Aorta (tissue), 5 donors: Measurements from ENCODE around the gene TMEM168. TPM values are rescaled to one million over a fixed set of nuclear protein-coding genes. Genes with fewer than 3 reads are reported as not detected.
"Not testable (repeated sequence)": the region's sequence is repeated elsewhere in the genome, so short reads cannot be mapped to it uniquely, and the experiment has no call there.

ENCODE experiments used
- ATAC-seq: fragments of 200-7000 bp; cut with Tn5 transposase; one replicate; pipeline ENCODE4 v1.9.1; 2022; ENCODE audit warnings: moderate library complexity; ENCODE audit not compliant: low FRiP score
- DNase-seq, 2 donors: peaks; one replicate each; pipeline ENCODE4 v3.0.0-alpha.2; 2020
- H3K27ac ChIP-seq, 2 donors: one replicate each; pipeline ENCODE4 v1.5.1; 2013; ENCODE audit warnings: low read length in 2 of 2, mild to moderate bottlenecking in 2 of 2, moderate library complexity in 2 of 2, control low read depth in 1 of 2, inconsistent platforms in 1 of 2, low read depth in 1 of 2
- H3K27me3 ChIP-seq, 2 donors: one replicate each; pipeline ENCODE4 v1.6.1; 2013; ENCODE audit warnings: control low read depth in 1 of 2, low read length in 1 of 2, mild to moderate bottlenecking in 1 of 2, moderate library complexity in 1 of 2; ENCODE audit not compliant: insufficient read depth in 2 of 2, control insufficient read depth in 1 of 2
- H3K36me3 ChIP-seq, 2 donors: one replicate each; pipeline ENCODE4 v1.6.1; 2013; ENCODE audit warnings: control low read depth in 1 of 2, low read length in 1 of 2, mild to moderate bottlenecking in 1 of 2; ENCODE audit not compliant: insufficient read depth in 2 of 2, control insufficient read depth in 1 of 2
- H3K4me1 ChIP-seq, 2 donors: one replicate each; pipeline ENCODE4 v1.6.1; 2013; ENCODE audit warnings: low read length in 2 of 2, control low read depth in 1 of 2, mild to moderate bottlenecking in 1 of 2, moderate library complexity in 1 of 2; ENCODE audit not compliant: insufficient read depth in 2 of 2, control insufficient read depth in 1 of 2
- H3K4me3 ChIP-seq, 2 donors: one replicate each; pipeline ENCODE4 v1.5.1; 2013; ENCODE audit warnings: low read length in 2 of 2, control low read depth in 1 of 2, mild to moderate bottlenecking in 1 of 2
- H3K9me3 ChIP-seq: one replicate; pipeline ENCODE4 v1.6.1; 2013; ENCODE audit warnings: mild to moderate bottlenecking, low read length; ENCODE audit not compliant: control insufficient read depth
- WGBS, 2 donors: extraction: QIAGEN DNeasy Blood & Tissue Kit; methylation state at CpG; one replicate each; pipeline ENCODE4 v1.1.7; 2013; 5-methylcytosine and 5-hydroxymethylcytosine counted together
- intact Hi-C, 2 donors: fragments of 100-400 bp; cut with DNase I; formaldehyde crosslinking; loops; one replicate each; pipeline versions ENCODE4 v1.14.2 to v1.15.0; 2022
- long read RNA-seq, 2 donors: library from polyadenylated mRNA; unstranded; transcript quantifications; one replicate each; pipeline ENCODE4 v2.0.0, GENCODE V29; 2020 to 2021
- polyA plus RNA-seq, 2 donors: library from polyadenylated mRNA; stranded (reverse); fragments of 200-250 nt; gene quantifications; one replicate each; pipeline ENCODE4 v1.2.3, GENCODE V29; 2013
- total RNA-seq, 2 donors: library from RNA; stranded (reverse); fragmentation: NEBNext Ultra II Directional; extraction: Animal tissue kit (Norgen Biotek cat#: 25700); gene quantifications; one replicate each; pipeline ENCODE4 v1.2.1, GENCODE V29; 2021
- donor health status: healthy with polysubstance abuse.
- donor health status: Bipolar disorder and iron deficiency.
- donor health status: DM: no; HTN: no; CAD: no.
- donor health status: DM: no; HTN: no; CAD: no.
- donor health status: DM: yes; HTN: yes; CAD: no.

The TMEM168 gene
- total RNA-seq (10 to 100 TPM; 23.2 to 32.8 TPM), polyA plus RNA-seq (10 to 100 TPM in 1 of 2 donors, 1 to 10 TPM in 1; 5.0 to 12.7 TPM)
- long read RNA-seq, donor 1, full-length matches to known transcripts = 10 of 47 reads
- long read RNA-seq, donor 1, partial matches to known transcripts = 1 of 47 reads
- long read RNA-seq, donor 1, other reads (novel, unspliced or antisense) = 36 of 47 reads
- long read RNA-seq, donor 2, full-length matches to known transcripts = 11 of 24 reads
- long read RNA-seq, donor 2, partial matches to known transcripts = 0 of 24 reads
- long read RNA-seq, donor 2, other reads (novel, unspliced or antisense) = 13 of 24 reads

DNA sequence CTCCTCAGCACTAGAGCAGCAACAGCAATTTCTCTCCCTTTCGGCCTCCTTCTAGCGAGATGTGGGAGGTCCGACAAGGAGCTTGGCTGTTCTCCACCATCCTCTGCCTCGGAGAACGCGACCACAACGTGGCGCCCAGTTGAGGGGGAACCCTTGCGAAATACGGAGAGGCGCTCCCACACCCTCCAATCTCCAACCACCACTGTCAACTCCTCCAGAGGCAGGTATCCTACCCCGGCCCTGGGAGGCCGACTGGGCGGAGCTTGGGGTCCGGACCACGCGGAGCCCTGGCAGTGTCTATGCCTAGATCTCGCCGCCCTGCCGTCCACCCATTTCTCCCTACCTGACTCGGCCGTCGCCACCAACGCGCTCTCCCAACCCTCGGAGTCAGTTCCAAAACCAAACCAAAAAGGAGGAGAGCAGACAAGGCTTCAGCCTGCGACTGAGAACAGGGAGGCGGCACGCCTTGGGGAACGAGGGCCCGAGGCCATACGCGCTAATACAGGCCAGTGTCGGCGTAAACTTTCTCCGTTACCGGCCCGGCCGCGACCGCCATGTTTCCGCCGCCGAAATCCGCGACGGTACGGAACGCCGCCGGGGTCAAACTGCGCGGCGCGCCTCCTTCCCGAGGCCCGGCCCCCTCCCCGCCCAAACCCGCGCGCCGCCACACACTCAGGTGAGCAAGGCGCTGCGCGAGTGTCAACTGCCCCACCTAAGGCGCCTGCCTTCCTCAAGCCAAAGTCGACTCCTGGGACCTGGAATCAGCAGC is at the start of gene TMEM168:
TSS of gene TMEM168 (minus strand) at position 577 of the 769 bp plus-strand sequence. CDS start 5,568 bp downstream, outside the sequence.
- H3K27ac ChIP-seq = peak within 1 kb of the TSS in 1 of 2 donors; percentile 35
- H3K36me3 ChIP-seq = no peaks in the 10 kb centered on the region
- H3K27me3 ChIP-seq = no peaks in the 10 kb centered on the region
- H3K4me3 ChIP-seq = peak within 1 kb of the TSS; percentile 65 to 79
- no peaks in the 10 kb centered on the region for H3K9me3 ChIP-seq
- ATAC-seq (peak; percentile 94), DNase-seq (peak; percentile 84 to 95)
- WGBS, 2 donors = 0 to 1% methylated on average over 64 to 67 of the region's 67 CpGs
- intact Hi-C loops = loop anchor here in 1 of 2 donors (5.0 kb wide), 1 partner anchor 152 kb away; no protein-coding TSS in a partner anchor
- peaks cover 4 to 7% of the 10 kb centered on the region in 2 donors for H3K4me1 ChIP-seq

- H3K27ac ChIP-seq, intact Hi-C loops, H3K4me3 ChIP-seq, H3K9me3 ChIP-seq, ATAC-seq, H3K36me3 ChIP-seq, DNase-seq, H3K27me3 ChIP-seq, H3K4me1 ChIP-seq: not testable (repeated sequence)
- WGBS, 2 donors = 75 to 80% methylated on average over 4 of the region's 4 CpGs
Measured at GRCh38 chr7:112835928-112836327, 45.7 kb upstream of the TMEM168 start.

- intact Hi-C loops = no loop called here
- Histone ChIP-seq H3K27ac (no peak overlapping the region), H3K27me3 (no peaks in the 10 kb centered on the region), H3K4me1 (no peaks in the 10 kb centered on the region), H3K36me3 (peaks cover 0 to 3% of the 10 kb centered on the region in 2 donors), H3K4me3 (no peak overlapping the region), H3K9me3 (no peaks in the 10 kb centered on the region)
- no peak for DNase-seq
- WGBS, 2 donors = 95 to 99% methylated on average over 3 of the region's 3 CpGs
- no peak for ATAC-seq
Measured at GRCh38 chr7:112833082-112833481, 42.9 kb upstream of the TMEM168 start.

GRCh38 chr7:112830769-112831168 is 40.6 kb upstream of the TMEM168 start:
- no peak for DNase-seq
- intact Hi-C loops = no loop called here
- H3K36me3 ChIP-seq = peaks cover 0 to 4% of the 10 kb centered on the region in 2 donors

DNA sequence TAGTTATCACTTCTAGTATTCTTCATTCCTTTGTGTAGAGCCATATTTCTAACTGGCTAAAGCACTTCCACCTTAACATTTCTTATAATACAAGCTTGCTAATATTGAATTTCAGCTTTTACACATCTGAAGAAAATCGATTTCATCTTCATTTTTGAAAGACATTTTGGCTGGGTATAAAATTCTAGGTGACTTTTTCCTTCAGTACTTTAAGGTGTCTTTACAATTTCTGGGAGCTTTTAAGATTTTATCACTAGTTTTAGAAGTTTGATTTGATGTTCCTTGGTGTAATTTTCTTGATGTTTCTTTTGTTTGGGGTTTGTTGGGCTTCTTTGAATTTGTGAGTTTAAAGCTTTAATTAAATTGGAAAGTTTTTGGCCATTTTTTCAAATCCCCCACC is 38.5 kb upstream of the TMEM168 start:
- DNase-seq (no peak), ATAC-seq (no peak)
- peaks cover 0 to 4% of the 10 kb centered on the region in 2 donors for H3K36me3 ChIP-seq
- no peaks in the 10 kb centered on the region for H3K27me3 ChIP-seq
- H3K4me1 ChIP-seq = no peaks in the 10 kb centered on the region
- no peak overlapping the region for H3K4me3 ChIP-seq
- 89 to 93% methylated on average over 1 of the region's 1 CpG for WGBS, 2 donors
- intact Hi-C loops = no loop called here
- H3K27ac ChIP-seq = no peak overlapping the region
- H3K9me3 ChIP-seq = no peaks in the 10 kb centered on the region

More at GRCh38 chr7:112830769-112831168, 40.6 kb upstream of the TMEM168 start:
- no peak overlapping the region for H3K4me3 ChIP-seq
- no peaks in the 10 kb centered on the region for H3K4me1 ChIP-seq
- H3K9me3 ChIP-seq = no peaks in the 10 kb centered on the region
- no peak for ATAC-seq
- no peaks in the 10 kb centered on the region for H3K27me3 ChIP-seq
- no peak overlapping the region for H3K27ac ChIP-seq

DNA sequence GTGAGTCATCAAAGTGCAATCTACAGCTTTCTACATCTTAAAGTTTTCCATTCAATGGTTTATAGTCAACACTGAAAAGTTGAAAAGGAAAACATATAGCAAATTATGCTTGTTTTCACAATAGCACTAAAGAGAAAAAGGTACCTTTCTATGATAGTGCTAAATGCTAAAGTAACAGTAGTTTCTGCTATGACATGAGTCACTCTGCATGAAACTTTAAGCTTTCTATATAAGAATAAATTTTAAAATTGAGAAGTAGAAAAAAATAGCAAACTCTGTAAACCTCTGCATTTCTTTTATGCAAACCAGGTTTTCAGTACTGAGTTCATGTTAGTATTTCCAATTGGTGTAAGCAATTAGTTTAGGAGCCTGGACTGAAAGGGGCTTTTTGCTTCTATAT is 31.2 kb upstream of the TMEM168 start:
- DNase-seq (no peak), ATAC-seq (no peak)
- Histone ChIP-seq H3K9me3 (no peaks in the 10 kb centered on the region), H3K27ac (no peak overlapping the region), H3K27me3 (no peaks in the 10 kb centered on the region), H3K4me3 (no peak overlapping the region), H3K4me1 (no peaks in the 10 kb centered on the region), H3K36me3 (peaks cover 2 to 4% of the 10 kb centered on the region in 2 donors)
- intact Hi-C loops = no loop called here

DNA sequence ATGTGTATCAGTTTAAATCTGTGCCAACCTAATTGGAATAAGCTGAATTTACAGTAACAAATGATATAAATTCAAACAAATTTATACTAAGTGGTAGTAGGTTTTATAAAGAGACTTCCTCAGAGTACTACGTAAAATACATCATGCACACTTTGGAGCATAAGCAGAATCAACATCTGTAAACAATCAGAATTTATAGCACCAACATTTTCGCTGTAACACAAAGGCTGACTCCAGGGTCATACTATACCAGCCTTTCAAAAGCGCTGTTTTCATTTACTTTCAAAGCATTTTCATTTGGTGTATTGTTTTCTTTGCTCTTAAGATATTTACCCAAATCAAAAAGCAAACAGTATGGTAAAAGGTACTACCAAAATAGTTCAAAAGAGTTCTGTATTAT is 29.3 kb upstream of the TMEM168 start:
- Histone ChIP-seq H3K4me1 (no peaks in the 10 kb centered on the region), H3K4me3 (no peak overlapping the region), H3K9me3 (no peaks in the 10 kb centered on the region), H3K36me3 (peaks cover 2 to 4% of the 10 kb centered on the region in 2 donors), H3K27ac (no peak overlapping the region), H3K27me3 (no peaks in the 10 kb centered on the region)
- 82 to 90% methylated on average over 3 of the region's 3 CpGs for WGBS, 2 donors
- no peak for DNase-seq
- intact Hi-C loops = no loop called here
- ATAC-seq = no peak

- Histone ChIP-seq H3K27ac (no peak overlapping the region), H3K9me3 (peaks cover 3% of the 10 kb centered on the region), H3K4me3 (no peak overlapping the region), H3K36me3 (no peaks in the 10 kb centered on the region), H3K4me1 (no peaks in the 10 kb centered on the region), H3K27me3 (no peaks in the 10 kb centered on the region)
- ATAC-seq (no peak), DNase-seq (no peak)
- WGBS, 2 donors = 76 to 80% methylated on average over 4 of the region's 4 CpGs
- intact Hi-C loops = no loop called here
Measured at GRCh38 chr7:112806156-112806555, 16.0 kb upstream of the TMEM168 start.

GRCh38 chr7:112802406-112802805 is 12.2 kb upstream of the TMEM168 start:
- intact Hi-C loops = no loop called here
- Histone ChIP-seq H3K4me3 (no peak overlapping the region), H3K27ac (no peak overlapping the region), H3K4me1 (no peaks in the 10 kb centered on the region), H3K27me3 (no peaks in the 10 kb centered on the region), H3K9me3 (peaks cover 2% of the 10 kb centered on the region), H3K36me3 (no peaks in the 10 kb centered on the region)
- DNase-seq (no peak), ATAC-seq (no peak)
- WGBS, 2 donors = 86 to 94% methylated on average over 3 of the region's 3 CpGs
